GM12878 (cell line): ENCODE data around the gene ABCA9. TPM values are rescaled to one million over a fixed set of nuclear protein-coding genes. Genes with fewer than 3 reads are reported as not detected.

Experiments
- CBX3 ChIP-seq: fragments of 200-600 bp; sonication (generic); IDR thresholded peaks from 2 replicates; pipeline ENCODE4 v1.6.1; 2016; ENCODE audit warnings: low read depth, borderline replicate concordance
- CHD1 ChIP-seq: IDR thresholded peaks from 2 replicates; pipeline ENCODE4 v1.6.1; 2012; ENCODE audit warnings: low read depth, low read length, improper control_type of control experiment
- E2F8 ChIP-seq: fragments of 450-650 bp; IDR thresholded peaks from 2 replicates; pipeline ENCODE4 v1.6.1; 2018; ENCODE audit warnings: mild to moderate bottlenecking, low read depth, moderate library complexity; ENCODE audit not compliant: partially characterized antibody
- FOXM1 ChIP-seq: IDR thresholded peaks from 2 replicates; pipeline ENCODE4 v1.6.1; 2012; ENCODE audit warnings: low read depth, mild to moderate bottlenecking, inconsistent platforms, low read length, moderate library complexity
- GABPA ChIP-seq: IDR thresholded peaks from 2 replicates; pipeline ENCODE4 v1.6.1; 2014; ENCODE audit warnings: antibody characterized with exemption, low read depth, mild to moderate bottlenecking, inconsistent platforms
- HDAC6 ChIP-seq: fragments of 200-600 bp; sonication (generic); IDR thresholded peaks from one replicate; pipeline ENCODE4 v1.8.0; 2017; ENCODE audit warnings: antibody characterized with exemption; ENCODE audit not compliant: unreplicated experiment
- HDGF ChIP-seq: fragments of 450-650 bp; IDR thresholded peaks from 2 replicates; pipeline ENCODE4 v1.6.1; 2016; ENCODE audit warnings: antibody characterized with exemption
- SRF ChIP-seq, 2 experiments: IDR thresholded peaks; 2 replicates each; pipeline ENCODE4 v1.6.1; 2011; ENCODE audit warnings: low read depth in 2 of 2, low read length in 2 of 2, mild to moderate bottlenecking in 1 of 2, moderate library complexity in 1 of 2
- YBX1 ChIP-seq: fragments of 450-650 bp; IDR thresholded peaks from 2 replicates; pipeline ENCODE4 v1.6.1; 2016; ENCODE audit warnings: antibody characterized with exemption
- polyA plus RNA-seq, 11 experiments: library from polyadenylated mRNA; depleted of rRNA in 4 of 11; unstranded in 6 of 11; stranded (reverse) in 5 of 11; fragments of >200 nt; fragmentation: Nextera tagmentation in 4 of 11; fragmentation: Illumina TruSeq in 1 of 11; extraction: Ambion mirVana in 4 of 11; extraction: Trizol in 1 of 11; gene quantifications; 1 replicate in 1 of 11; 2 replicates in 10 of 11; pipeline versions ENCODE4 v1.2.1 to v1.2.3, GENCODE V29; 2011 to 2016; ENCODE audit warnings: inconsistent platforms in 2 of 11, missing spikeins in 2 of 11, low read depth in 1 of 11
- total RNA-seq, 4 experiments: library from RNA; depleted of rRNA in 3 of 4; stranded (reverse); fragments of >200 nt in 3 of 4; fragmentation: Illumina TruSeq in 1 of 4; extraction: Trizol in 1 of 4; gene quantifications; 2 replicates each; pipeline versions ENCODE4 v1.2.1 to v1.2.3, GENCODE V29; 2013 to 2021
- TF ChIP-seq, protein P1 (sequence below): IDR thresholded peaks from 2 replicates; pipeline ENCODE4 v1.6.1; 2011; ENCODE audit warnings: borderline replicate concordance, low read depth, mild to moderate bottlenecking, moderate library complexity, low read length; ENCODE audit not compliant: insufficient read depth, poor library complexity, severe bottlenecking

ABCA9 gene
- total and polyA plus RNA-seq, 10 of the 15 experiments (the other 5 are each of a cell fraction or from before 2014, with no cell fraction given), result under 0.01 to 2.9 (median 0.31) TPM

DNA sequence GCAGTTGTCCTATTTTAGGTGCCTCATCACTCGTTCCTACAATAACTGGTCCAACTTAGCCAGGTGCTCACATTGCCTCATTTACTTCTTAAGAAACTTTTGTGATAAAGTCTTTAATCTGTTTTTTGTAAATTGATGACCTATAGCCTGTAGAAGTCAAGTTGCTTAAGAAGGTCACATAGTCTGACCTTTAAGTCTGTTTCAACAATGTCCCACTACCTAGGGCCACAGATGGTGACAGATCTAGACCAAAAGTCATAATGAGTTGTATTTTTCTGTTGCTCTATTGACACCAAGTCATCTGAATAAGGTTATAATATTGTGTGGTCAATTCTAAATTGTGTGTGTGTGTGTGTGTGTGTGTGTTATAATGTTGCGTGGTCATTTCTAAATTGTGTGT lies 45.1 kb downstream of the ABCA9 start (continued):
- TF ChIP-seq CHD1, result no peak
- TF ChIP-seq FOXM1, result no peak
- TF ChIP-seq GABPA, result no peak
- no peak for TF ChIP-seq HDAC6
- TF ChIP-seq HDGF, result no peak
- no peak for TF ChIP-seq E2F8
- no peak for TF ChIP-seq YBX1
- no peak for TF ChIP-seq SRF (IDR thresholded peaks at IDR 0.05; ENCODE audit: low read depth in 2 of 2, low read length in 2 of 2)
- TF ChIP-seq, protein P1, sequence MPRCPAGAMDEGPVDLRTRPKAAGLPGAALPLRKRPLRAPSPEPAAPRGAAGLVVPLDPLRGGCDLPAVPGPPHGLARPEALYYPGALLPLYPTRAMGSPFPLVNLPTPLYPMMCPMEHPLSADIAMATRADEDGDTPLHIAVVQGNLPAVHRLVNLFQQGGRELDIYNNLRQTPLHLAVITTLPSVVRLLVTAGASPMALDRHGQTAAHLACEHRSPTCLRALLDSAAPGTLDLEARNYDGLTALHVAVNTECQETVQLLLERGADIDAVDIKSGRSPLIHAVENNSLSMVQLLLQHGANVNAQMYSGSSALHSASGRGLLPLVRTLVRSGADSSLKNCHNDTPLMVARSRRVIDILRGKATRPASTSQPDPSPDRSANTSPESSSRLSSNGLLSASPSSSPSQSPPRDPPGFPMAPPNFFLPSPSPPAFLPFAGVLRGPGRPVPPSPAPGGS, result no peak
- no peak for TF ChIP-seq CBX3
